ENCODE data around the gene RAB28. TPM values are rescaled to one million over a fixed set of nuclear protein-coding genes. Genes with fewer than 3 reads are reported as not detected.

RAB28 gene
- total and polyA plus RNA-seq, 4 donors: 11.3 to 27.7 (median 15.0) TPM

GRCh38 chr4:13515268-13515667 lies 31.1 kb upstream of the RAB28 start:
- H3K9me3 ChIP-seq (ENCODE audit: control insufficient read depth in 4 of 4, insufficient read depth in 3 of 4, low read length in 3 of 4): no peaks in the 10 kb centered on the region
- WGBS, 2 donors: 21 to 32% methylated on average over 5 of the region's 5 CpGs
- H3K27me3 ChIP-seq (ENCODE audit: control insufficient read depth in 3 of 3, insufficient read depth in 3 of 3, low read length in 2 of 3): peaks cover 6 to 73% (median 40%) of the 10 kb centered on the region in 3 donors
- H3K4me1 ChIP-seq (ENCODE audit: control insufficient read depth in 5 of 5, insufficient read depth in 5 of 5, low read length in 5 of 5): no peaks in the 10 kb centered on the region
- DNase-seq (no peak), ATAC-seq (ENCODE audit: insufficient read depth, low FRiP score) (no peak)
- H3K36me3 ChIP-seq (ENCODE audit: control insufficient read depth in 4 of 4, insufficient read depth in 4 of 4, low read length in 4 of 4): no peaks in the 10 kb centered on the region
- no peak overlapping the region for H3K9ac ChIP-seq (ENCODE audit: insufficient read depth in 1 of 2, low read length in 2 of 2)
- no peak overlapping the region for H3K4me3 ChIP-seq
- H3K27ac ChIP-seq (ENCODE audit: low read depth in 1 of 2, low read length in 1 of 2): no peak overlapping the region
- TF ChIP-seq, protein P1, sequence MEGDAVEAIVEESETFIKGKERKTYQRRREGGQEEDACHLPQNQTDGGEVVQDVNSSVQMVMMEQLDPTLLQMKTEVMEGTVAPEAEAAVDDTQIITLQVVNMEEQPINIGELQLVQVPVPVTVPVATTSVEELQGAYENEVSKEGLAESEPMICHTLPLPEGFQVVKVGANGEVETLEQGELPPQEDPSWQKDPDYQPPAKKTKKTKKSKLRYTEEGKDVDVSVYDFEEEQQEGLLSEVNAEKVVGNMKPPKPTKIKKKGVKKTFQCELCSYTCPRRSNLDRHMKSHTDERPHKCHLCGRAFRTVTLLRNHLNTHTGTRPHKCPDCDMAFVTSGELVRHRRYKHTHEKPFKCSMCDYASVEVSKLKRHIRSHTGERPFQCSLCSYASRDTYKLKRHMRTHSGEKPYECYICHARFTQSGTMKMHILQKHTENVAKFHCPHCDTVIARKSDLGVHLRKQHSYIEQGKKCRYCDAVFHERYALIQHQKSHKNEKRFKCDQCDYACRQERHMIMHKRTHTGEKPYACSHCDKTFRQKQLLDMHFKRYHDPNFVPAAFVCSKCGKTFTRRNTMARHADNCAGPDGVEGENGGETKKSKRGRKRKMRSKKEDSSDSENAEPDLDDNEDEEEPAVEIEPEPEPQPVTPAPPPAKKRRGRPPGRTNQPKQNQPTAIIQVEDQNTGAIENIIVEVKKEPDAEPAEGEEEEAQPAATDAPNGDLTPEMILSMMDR (IDR thresholded peaks at IDR 0.05; ENCODE audit: control extremely low read depth, extremely low read depth): no peak

DNA sequence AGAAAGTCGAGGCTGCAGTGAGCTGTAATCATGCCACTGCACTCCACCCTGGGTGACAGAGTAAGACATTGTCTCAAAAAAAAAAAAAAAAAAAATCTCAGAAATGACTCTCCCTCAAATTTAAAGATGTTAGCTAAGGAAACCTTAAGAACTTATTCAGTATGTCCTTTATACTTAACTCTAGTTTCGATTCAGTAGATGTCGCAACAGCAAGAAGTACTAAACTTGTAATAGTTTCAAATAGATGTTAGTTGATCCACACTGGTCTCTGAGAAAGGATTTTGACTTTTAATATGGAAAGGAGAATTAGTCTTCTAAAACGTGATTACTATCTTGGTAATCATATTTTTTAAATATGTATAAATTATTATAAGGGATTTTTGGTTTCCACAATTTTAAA lies 30.6 kb upstream of the RAB28 start:
- TF ChIP-seq, protein P1 (IDR thresholded peaks at IDR 0.05; ENCODE audit: control extremely low read depth, extremely low read depth): no peak
- Histone ChIP-seq H3K4me3 (no peak overlapping the region), H3K27me3 (ENCODE audit: control insufficient read depth in 3 of 3, insufficient read depth in 3 of 3, low read length in 2 of 3) (peaks cover 6 to 67% (median 35%) of the 10 kb centered on the region in 3 donors), H3K9ac (ENCODE audit: insufficient read depth in 1 of 2, low read length in 2 of 2) (no peak overlapping the region), H3K4me1 (ENCODE audit: control insufficient read depth in 5 of 5, insufficient read depth in 5 of 5, low read length in 5 of 5) (no peaks in the 10 kb centered on the region), H3K36me3 (ENCODE audit: control insufficient read depth in 4 of 4, insufficient read depth in 4 of 4, low read length in 4 of 4) (no peaks in the 10 kb centered on the region), H3K27ac (ENCODE audit: low read depth in 1 of 2, low read length in 1 of 2) (no peak overlapping the region), H3K9me3 (ENCODE audit: control insufficient read depth in 4 of 4, insufficient read depth in 3 of 4, low read length in 3 of 4) (no peaks in the 10 kb centered on the region)
- no peak for ATAC-seq (ENCODE audit: insufficient read depth, low FRiP score)
- no peak for DNase-seq
- 71 to 83% methylated on average over 4 of the region's 4 CpGs for WGBS, 2 donors

DNA sequence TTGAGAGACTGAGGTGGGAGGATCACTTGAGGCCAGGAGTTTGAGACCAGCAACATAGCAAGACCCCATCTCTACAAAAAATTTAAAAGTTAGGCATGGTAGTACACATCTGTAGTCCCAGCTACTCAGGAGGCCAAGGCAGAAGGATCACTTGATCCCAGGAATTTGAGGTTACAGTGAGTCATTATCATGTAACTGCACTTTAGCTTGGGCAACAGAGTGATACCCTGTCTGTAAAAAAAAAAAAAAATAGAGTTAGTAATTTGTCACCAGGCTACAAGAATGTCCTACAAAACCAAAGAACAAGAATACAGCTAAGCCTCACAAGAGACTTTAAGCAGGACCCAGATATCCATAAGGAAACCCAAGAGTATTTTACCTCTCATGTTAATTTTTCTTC lies 27.0 kb upstream of the RAB28 start:
- ATAC-seq (ENCODE audit: insufficient read depth, low FRiP score): no peak
- Histone ChIP-seq H3K9me3 (ENCODE audit: control insufficient read depth in 4 of 4, insufficient read depth in 3 of 4, low read length in 3 of 4) (no peaks in the 10 kb centered on the region), H3K27me3 (ENCODE audit: control insufficient read depth in 3 of 3, insufficient read depth in 3 of 3, low read length in 2 of 3) (peaks cover 6 to 35% (median 19%) of the 10 kb centered on the region in 3 donors), H3K36me3 (ENCODE audit: control insufficient read depth in 4 of 4, insufficient read depth in 4 of 4, low read length in 4 of 4) (no peaks in the 10 kb centered on the region), H3K9ac (ENCODE audit: insufficient read depth in 1 of 2, low read length in 2 of 2) (no peak overlapping the region), H3K4me1 (ENCODE audit: control insufficient read depth in 5 of 5, insufficient read depth in 5 of 5, low read length in 5 of 5) (no peaks in the 10 kb centered on the region), H3K27ac (ENCODE audit: low read depth in 1 of 2, low read length in 1 of 2) (no peak overlapping the region), H3K4me3 (no peak overlapping the region)
- TF ChIP-seq, protein P1 (IDR thresholded peaks at IDR 0.05; ENCODE audit: control extremely low read depth, extremely low read depth): no peak
- no peak for DNase-seq

DNA sequence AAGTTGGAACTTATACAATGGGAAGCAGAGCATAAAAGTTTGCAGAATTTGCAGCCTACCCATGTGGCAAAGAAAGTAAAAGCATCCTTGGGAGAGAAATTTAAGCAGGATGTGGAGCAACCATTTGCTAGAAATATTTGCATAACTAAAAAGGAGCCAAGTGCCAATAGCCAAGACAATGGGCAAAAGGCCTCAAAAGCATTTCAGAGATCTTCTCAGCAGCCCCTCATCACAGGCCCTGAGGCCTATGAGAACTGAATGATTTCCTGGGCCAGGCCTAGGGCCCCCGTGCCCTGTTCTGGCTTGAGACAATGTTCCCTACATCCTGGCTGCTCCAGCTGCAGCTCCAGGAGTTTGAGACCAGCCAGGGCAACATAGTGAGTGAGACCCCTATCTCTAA lies 25.3 kb upstream of the RAB28 start:
- no peaks in the 10 kb centered on the region for H3K4me1 ChIP-seq (ENCODE audit: control insufficient read depth in 5 of 5, insufficient read depth in 5 of 5, low read length in 5 of 5)
- TF ChIP-seq, protein P1 (IDR thresholded peaks at IDR 0.05; ENCODE audit: control extremely low read depth, extremely low read depth): no peak
- peaks cover 6 to 24% (median 7%) of the 10 kb centered on the region in 3 donors for H3K27me3 ChIP-seq (ENCODE audit: control insufficient read depth in 3 of 3, insufficient read depth in 3 of 3, low read length in 2 of 3)
- H3K9me3 ChIP-seq (ENCODE audit: control insufficient read depth in 4 of 4, insufficient read depth in 3 of 4, low read length in 3 of 4): no peaks in the 10 kb centered on the region
- 84 to 93% methylated on average over 1 of the region's 1 CpG for WGBS, 2 donors
- no peak overlapping the region for H3K27ac ChIP-seq (ENCODE audit: low read depth in 1 of 2, low read length in 1 of 2)
- H3K36me3 ChIP-seq (ENCODE audit: control insufficient read depth in 4 of 4, insufficient read depth in 4 of 4, low read length in 4 of 4): no peaks in the 10 kb centered on the region
- no peak overlapping the region for H3K4me3 ChIP-seq
- no peak for ATAC-seq (ENCODE audit: insufficient read depth, low FRiP score)
- DNase-seq: no peak
- H3K9ac ChIP-seq (ENCODE audit: insufficient read depth in 1 of 2, low read length in 2 of 2): no peak overlapping the region

All from lung (tissue), 12 donors.